HEK293T (cell line): ENCODE measurements around the gene CGNL1.

Source experiments
- CTCF ChIA-PET: fragments of 350-600 bp; formaldehyde crosslinking; extraction: SDS; loops from one replicate; lab custom pipeline; 2021; ENCODE audit warnings: antibody characterized with exemption, inconsistent platforms; lab: Yijun Ruan, JAX
- POLR2A ChIA-PET: fragments of 350-600 bp; formaldehyde crosslinking; extraction: SDS; loops from one replicate; lab custom pipeline; 2020; ENCODE audit warnings: antibody characterized with exemption, inconsistent platforms; lab: Yijun Ruan, JAX
- DNase-seq: peaks from one replicate; pipeline ENCODE4 v3.0.0; 2012; ENCODE audit warnings: mixed read lengths; ENCODE audit errors: extremely low spot score
- ARNT ChIP-seq: fragments of 450-650 bp; IDR thresholded peaks from 2 replicates; pipeline ENCODE4 v1.6.1; 2017; ENCODE audit warnings: mild to moderate bottlenecking
- BHLHE40 ChIP-seq: fragments of 450-650 bp; IDR thresholded peaks from 2 replicates; pipeline ENCODE4 v1.6.1; 2016; ENCODE audit warnings: mild to moderate bottlenecking, moderate library complexity, borderline replicate concordance
- CTBP1 ChIP-seq: fragments of 450-650 bp; IDR thresholded peaks from 2 replicates; pipeline ENCODE4 v1.6.1; 2016; ENCODE audit warnings: borderline replicate concordance
- ELF4 ChIP-seq: fragments of 450-650 bp; IDR thresholded peaks from 2 replicates; pipeline ENCODE4 v1.6.1; 2017; ENCODE audit warnings: antibody characterized with exemption
- FOXA1 ChIP-seq: fragments of 450-650 bp; IDR thresholded peaks from 2 replicates; pipeline ENCODE4 v1.6.1; 2016; ENCODE audit warnings: mild to moderate bottlenecking
- FOXK2 ChIP-seq: fragments of 450-650 bp; IDR thresholded peaks from 2 replicates; pipeline ENCODE4 v1.6.1; 2016; ENCODE audit warnings: mild to moderate bottlenecking
- FOXM1 ChIP-seq: fragments of 450-650 bp; IDR thresholded peaks from 2 replicates; pipeline ENCODE4 v1.6.1; 2017; ENCODE audit warnings: mild to moderate bottlenecking, borderline replicate concordance
- HDGF ChIP-seq: fragments of 450-650 bp; IDR thresholded peaks from 2 replicates; pipeline ENCODE4 v1.6.1; 2017; ENCODE audit warnings: antibody characterized with exemption, borderline replicate concordance
- L3MBTL2 ChIP-seq: fragments of 450-650 bp; conservative IDR thresholded peaks from 2 replicates; pipeline ENCODE4 v1.6.1; 2016; ENCODE audit warnings: mild to moderate bottlenecking
- LEF1 ChIP-seq: fragments of 450-650 bp; IDR thresholded peaks from 2 replicates; pipeline ENCODE4 v1.6.1; 2017; ENCODE audit warnings: mild to moderate bottlenecking, borderline replicate concordance
- NFRKB ChIP-seq: fragments of 450-650 bp; IDR thresholded peaks from 2 replicates; pipeline ENCODE4 v1.6.1; 2016; ENCODE audit warnings: mild to moderate bottlenecking, moderate library complexity
- PKNOX1 ChIP-seq: fragments of 450-650 bp; IDR thresholded peaks from 2 replicates; pipeline ENCODE4 v1.6.1; 2016
- SP1 ChIP-seq: fragments of 450-650 bp; IDR thresholded peaks from 2 replicates; pipeline ENCODE4 v1.6.1; 2017
- SUZ12 ChIP-seq: fragments of 450-650 bp; IDR thresholded peaks from 2 replicates; pipeline ENCODE4 v1.6.1; 2016; ENCODE audit warnings: mild to moderate bottlenecking
- TARDBP ChIP-seq: fragments of 450-650 bp; IDR thresholded peaks from 2 replicates; pipeline ENCODE4 v1.6.1; 2016
- ZNF384 ChIP-seq: fragments of 450-650 bp; IDR thresholded peaks from 2 replicates; pipeline ENCODE4 v1.6.1; 2016

The CGNL1 gene

GRCh38 chr15:57551715-57552677, 175.7 kb downstream of the CGNL1 start:
- no peak for TF ChIP-seq HDGF
- no peak for TF ChIP-seq ELF4
- TF ChIP-seq NFRKB, result no peak
- TF ChIP-seq BHLHE40, result no peak
- no peak for DNase-seq
- ChIA-PET POLR2A (no interaction called here), CTCF (interaction anchor here (2.0 kb wide), 1 partner anchor 10 kb away, joined by 6 read pairs; no protein-coding TSS in a partner anchor)

GRCh38 chr15:57552678-57553334, 176.5 kb downstream of the CGNL1 start:
- ChIA-PET CTCF (interaction anchor here (0.9 to 2.0 kb wide), 2 partner anchors 11 to 89 kb away, joined by 3 to 6 read pairs; no protein-coding TSS in a partner anchor), POLR2A (no interaction called here)
- TF ChIP-seq LEF1 (no peak), BHLHE40 (no peak), NFRKB (no peak), FOXK2 (no peak), ARNT (no peak), SP1 (no peak), L3MBTL2 (no peak), TARDBP (no peak), PKNOX1 (no peak), FOXM1 (no peak), HDGF (no peak), CTBP1 (no peak), ZNF384 (no peak), ELF4 (no peak), FOXA1 (no peak), SUZ12 (no peak)
- no peak for DNase-seq

DNA sequence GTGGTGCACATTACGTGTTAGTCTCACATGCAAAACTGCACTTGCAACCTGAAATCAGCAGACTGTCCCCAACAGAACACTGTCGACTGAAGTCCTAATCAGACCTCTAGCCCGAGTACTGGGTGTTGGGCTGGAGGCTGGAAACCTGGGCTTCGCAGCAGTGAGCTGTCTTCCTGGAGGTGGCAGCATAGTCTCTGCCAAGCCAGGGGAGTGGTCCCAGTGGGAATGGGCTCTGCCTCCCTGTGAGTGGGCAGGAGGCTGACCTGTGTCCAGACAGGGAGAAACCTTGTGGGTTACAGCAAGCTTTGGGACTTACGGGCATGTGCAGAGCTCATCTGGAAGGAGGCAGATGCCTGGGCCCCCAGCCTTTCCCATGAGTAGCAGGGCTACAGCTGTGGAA, 177.2 kb downstream of the CGNL1 start:
- CTCF ChIA-PET, result interaction anchor here (0.9 to 2.0 kb wide), 2 partner anchors 12 to 89 kb away, joined by 3 to 6 read pairs; no protein-coding TSS in a partner anchor

GRCh38 chr15:57554063-57554811, 177.9 kb downstream of the CGNL1 start:
- CTCF ChIA-PET, result interaction anchor here (0.6 to 2.0 kb wide), 4 partner anchors 12 to 88 kb away, joined by 3 to 8 read pairs (median 4); no protein-coding TSS in a partner anchor
- POLR2A ChIA-PET, result interaction anchor here (0.6 kb wide), 1 partner anchor 129 kb away, joined by 3 read pairs; no protein-coding TSS in a partner anchor
- no peak for DNase-seq

More for the DNA sequence above, 177.2 kb downstream of the CGNL1 start:
- POLR2A ChIA-PET, result no interaction called here
- DNase-seq, result no peak
- TF ChIP-seq FOXA1 (no peak), NFRKB (no peak), ELF4 (no peak), FOXK2 (no peak), PKNOX1 (no peak), ZNF384 (no peak), ARNT (no peak), FOXM1 (no peak), LEF1 (no peak), HDGF (no peak), TARDBP (no peak), SUZ12 (no peak)

More at GRCh38 chr15:57554063-57554811, 177.9 kb downstream of the CGNL1 start:
- no peak for TF ChIP-seq ARNT
- TF ChIP-seq FOXA1, result no peak
- TF ChIP-seq CTBP1, result no peak
- no peak for TF ChIP-seq PKNOX1
- TF ChIP-seq L3MBTL2, result no peak
- no peak for TF ChIP-seq SUZ12
- no peak for TF ChIP-seq TARDBP
- TF ChIP-seq FOXM1, result no peak
- TF ChIP-seq BHLHE40, result no peak
- TF ChIP-seq SP1, result no peak
- no peak for TF ChIP-seq ZNF384
- no peak for TF ChIP-seq LEF1
- no peak for TF ChIP-seq NFRKB
- TF ChIP-seq FOXK2, result no peak
